ENCODE results near the gene GGA1. TPM values are rescaled to one million over a fixed set of nuclear protein-coding genes. Genes with fewer than 3 reads are reported as not detected.

GGA1 gene
- total RNA-seq, 1 donor from 2014 or later, result 36.1 TPM

DNA sequence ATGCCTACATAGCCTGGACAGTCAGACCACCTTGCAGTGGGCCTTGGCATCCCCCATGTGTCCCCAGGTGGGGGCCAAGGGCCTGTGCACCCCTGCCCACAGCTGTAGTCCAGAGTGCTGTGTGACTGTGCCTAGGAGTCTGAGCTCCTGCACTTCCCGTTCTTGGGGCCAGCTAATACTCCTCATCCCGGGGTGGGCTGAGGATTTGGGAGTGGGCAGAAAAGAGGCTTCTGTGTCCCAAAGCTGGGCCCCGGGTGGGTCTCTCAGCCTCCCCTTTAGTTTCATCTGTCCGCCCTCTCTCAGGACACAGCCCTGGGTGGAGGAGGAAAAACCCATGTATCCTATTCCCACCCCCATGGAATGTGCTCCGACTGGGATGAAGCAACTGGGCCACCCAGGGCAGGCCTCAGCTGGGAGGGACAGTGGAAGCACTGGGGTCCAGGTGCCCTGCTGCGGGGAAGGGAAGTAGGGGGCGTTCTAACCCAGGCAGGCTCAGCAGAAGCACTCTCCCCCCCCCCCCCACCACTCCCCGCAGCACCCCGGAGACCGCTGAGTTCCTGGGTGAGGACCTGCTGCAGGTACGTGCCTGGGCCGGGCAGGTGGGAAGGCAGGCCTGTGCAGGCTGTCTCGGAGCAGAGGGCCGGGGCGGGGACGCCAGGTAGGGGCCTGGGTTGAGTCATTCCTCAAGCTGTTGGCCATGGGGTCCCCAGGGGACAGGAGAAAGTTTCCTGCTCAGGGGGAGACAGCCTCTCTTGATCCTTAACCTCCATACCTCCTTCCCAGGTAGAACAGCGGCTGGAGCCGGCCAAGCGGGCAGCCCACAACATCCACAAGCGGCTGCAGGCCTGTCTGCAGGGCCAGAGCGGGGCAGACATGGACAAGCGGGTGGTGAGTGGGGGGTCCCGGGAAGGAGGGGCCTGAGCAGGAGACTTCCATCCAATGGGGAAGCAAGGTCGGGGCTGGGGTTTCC, 32.2 kb downstream of the GGA1 start:
- peak; percentile 79 for DNase-seq (ENCODE audit: low read depth)
- Histone ChIP-seq H3K4me3 (ENCODE audit: low read depth, low read length) (peak overlapping the region; percentile 92), H3K27me3 (ENCODE audit: control insufficient read depth, insufficient read depth, low read length) (no peaks in the 10 kb centered on the region), H3K36me3 (ENCODE audit: control insufficient read depth, insufficient read depth, low read length) (peaks cover 37% of the 10 kb centered on the region)
- TF ChIP-seq, protein P1, sequence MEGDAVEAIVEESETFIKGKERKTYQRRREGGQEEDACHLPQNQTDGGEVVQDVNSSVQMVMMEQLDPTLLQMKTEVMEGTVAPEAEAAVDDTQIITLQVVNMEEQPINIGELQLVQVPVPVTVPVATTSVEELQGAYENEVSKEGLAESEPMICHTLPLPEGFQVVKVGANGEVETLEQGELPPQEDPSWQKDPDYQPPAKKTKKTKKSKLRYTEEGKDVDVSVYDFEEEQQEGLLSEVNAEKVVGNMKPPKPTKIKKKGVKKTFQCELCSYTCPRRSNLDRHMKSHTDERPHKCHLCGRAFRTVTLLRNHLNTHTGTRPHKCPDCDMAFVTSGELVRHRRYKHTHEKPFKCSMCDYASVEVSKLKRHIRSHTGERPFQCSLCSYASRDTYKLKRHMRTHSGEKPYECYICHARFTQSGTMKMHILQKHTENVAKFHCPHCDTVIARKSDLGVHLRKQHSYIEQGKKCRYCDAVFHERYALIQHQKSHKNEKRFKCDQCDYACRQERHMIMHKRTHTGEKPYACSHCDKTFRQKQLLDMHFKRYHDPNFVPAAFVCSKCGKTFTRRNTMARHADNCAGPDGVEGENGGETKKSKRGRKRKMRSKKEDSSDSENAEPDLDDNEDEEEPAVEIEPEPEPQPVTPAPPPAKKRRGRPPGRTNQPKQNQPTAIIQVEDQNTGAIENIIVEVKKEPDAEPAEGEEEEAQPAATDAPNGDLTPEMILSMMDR (IDR thresholded peaks at IDR 0.05; ENCODE audit: insufficient read depth, low read length, severe bottlenecking), result no peak
- FAIRE-seq, result no peak

DNA sequence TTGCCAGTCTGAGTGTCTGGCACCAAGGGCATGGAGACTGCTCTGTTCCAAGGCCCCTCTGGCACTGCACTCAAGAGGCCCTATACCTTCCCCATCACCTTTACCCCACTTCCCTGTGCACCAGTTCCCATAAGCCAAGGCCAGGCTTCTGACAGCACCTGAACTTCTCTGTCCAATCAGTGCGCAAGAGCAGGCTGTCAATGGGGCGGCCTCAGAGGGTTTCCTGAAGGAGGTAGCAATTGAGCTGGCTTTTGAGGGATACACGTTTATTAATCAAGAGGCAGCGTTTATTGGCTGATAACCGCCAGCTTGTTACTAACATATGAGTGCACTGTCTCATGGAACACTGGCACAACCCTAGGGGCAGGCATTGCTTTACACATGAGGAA, 32.9 kb downstream of the GGA1 start:
- no peaks in the 10 kb centered on the region for H3K27me3 ChIP-seq (ENCODE audit: control insufficient read depth, insufficient read depth, low read length)
- DNase-seq (ENCODE audit: low read depth), result no peak
- H3K36me3 ChIP-seq (ENCODE audit: control insufficient read depth, insufficient read depth, low read length), result peaks cover 38% of the 10 kb centered on the region
- TF ChIP-seq, protein P1 (IDR thresholded peaks at IDR 0.05; ENCODE audit: insufficient read depth, low read length, severe bottlenecking), result no peak
- H3K4me3 ChIP-seq (ENCODE audit: low read depth, low read length), result peak overlapping the region; percentile 92
- FAIRE-seq, result peak; percentile 13

DNA sequence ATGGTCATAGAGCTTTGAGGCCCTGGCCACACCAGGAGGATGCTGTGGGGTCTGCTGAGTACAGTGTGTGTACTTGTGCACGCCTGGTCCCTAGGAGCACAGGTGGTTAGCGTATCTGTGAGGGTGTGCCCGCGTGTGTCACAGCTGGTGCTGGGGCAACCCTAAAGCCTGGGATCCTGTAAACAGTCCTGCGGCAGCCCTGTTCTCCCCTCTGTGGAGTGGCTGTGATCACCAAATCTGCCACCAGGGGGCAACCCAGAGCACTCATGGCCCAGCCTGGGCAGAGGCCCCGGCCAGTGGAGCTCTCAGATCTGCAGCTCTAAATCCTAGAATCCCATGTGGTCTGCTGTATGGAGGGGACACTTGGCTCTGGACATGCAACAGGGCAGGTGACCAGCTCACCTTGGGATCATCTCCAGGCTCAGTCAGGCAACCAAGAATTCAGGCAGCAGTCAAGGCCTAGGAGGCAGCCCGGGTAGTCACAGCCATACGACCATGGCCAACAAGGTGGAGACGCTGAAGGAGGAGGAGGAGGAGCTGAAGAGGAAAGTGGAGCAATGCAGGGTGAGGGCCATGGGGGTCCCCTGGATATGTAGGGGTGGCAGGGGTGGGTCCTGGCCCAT, 34.7 kb downstream of the GGA1 start:
- peak; percentile 59 for DNase-seq (ENCODE audit: low read depth)

DNA sequence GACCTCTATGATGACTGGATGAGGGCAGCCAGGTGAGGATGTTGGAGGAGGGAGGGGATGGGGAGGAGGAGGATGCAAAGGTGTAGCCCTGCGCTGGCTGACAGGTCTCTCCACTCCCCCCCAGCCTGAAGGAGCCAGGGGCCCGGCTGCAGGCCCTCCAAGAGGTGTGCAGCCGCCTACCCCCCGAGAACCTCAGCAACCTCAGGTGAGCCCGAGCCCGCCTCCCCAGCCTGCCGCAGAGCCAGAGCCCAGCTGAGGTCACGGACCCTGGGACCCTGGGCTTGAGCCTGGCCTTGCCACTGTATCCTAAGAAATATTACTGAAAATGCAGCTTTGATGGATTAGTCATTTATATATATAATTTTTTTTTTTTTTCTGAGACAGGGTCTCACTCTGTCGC, 38.7 kb downstream of the GGA1 start:
- DNase-seq (ENCODE audit: low read depth), result no peak
- TF ChIP-seq, protein P1 (IDR thresholded peaks at IDR 0.05; ENCODE audit: insufficient read depth, low read length, severe bottlenecking), result no peak
- no peak for FAIRE-seq
- no peaks in the 10 kb centered on the region for H3K27me3 ChIP-seq (ENCODE audit: control insufficient read depth, insufficient read depth, low read length)
- H3K36me3 ChIP-seq (ENCODE audit: control insufficient read depth, insufficient read depth, low read length), result peaks cover 65% of the 10 kb centered on the region
- H3K4me3 ChIP-seq (ENCODE audit: low read depth, low read length), result no peak overlapping the region

More for the DNA sequence above, 34.7 kb downstream of the GGA1 start:
- no peaks in the 10 kb centered on the region for H3K27me3 ChIP-seq (ENCODE audit: control insufficient read depth, insufficient read depth, low read length)
- H3K4me3 ChIP-seq (ENCODE audit: low read depth, low read length), result no peak overlapping the region
- H3K36me3 ChIP-seq (ENCODE audit: control insufficient read depth, insufficient read depth, low read length), result peaks cover 49% of the 10 kb centered on the region
- TF ChIP-seq, protein P1 (IDR thresholded peaks at IDR 0.05; ENCODE audit: insufficient read depth, low read length, severe bottlenecking), result peak; percentile 88
- peak; percentile 60 for FAIRE-seq

DNA sequence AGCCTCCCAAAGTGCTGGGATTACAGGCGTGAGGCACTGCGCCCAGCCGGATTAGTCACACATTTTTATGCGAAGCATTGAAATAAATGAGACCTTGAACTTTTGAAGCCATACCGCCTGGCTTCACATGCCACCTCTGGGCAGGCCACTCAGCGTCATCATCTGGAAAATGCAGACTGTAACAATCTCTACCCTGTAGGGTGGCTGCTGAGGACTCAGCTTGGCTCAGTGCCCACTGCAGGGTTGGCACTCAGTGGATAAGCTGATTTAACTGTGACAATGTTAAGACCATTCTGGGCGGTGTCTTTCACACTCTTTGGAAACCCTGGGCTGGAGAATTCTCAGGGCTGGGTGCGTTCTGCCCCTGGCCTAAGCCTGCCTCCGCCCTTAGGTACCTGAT, 39.3 kb downstream of the GGA1 start:
- FAIRE-seq, result no peak
- DNase-seq (ENCODE audit: low read depth), result no peak
- Histone ChIP-seq H3K4me3 (ENCODE audit: low read depth, low read length) (no peak overlapping the region), H3K27me3 (ENCODE audit: control insufficient read depth, insufficient read depth, low read length) (no peaks in the 10 kb centered on the region), H3K36me3 (ENCODE audit: control insufficient read depth, insufficient read depth, low read length) (peaks cover 62% of the 10 kb centered on the region)
- TF ChIP-seq, protein P1 (IDR thresholded peaks at IDR 0.05; ENCODE audit: insufficient read depth, low read length, severe bottlenecking), result no peak
